ELR (cell line): ENCODE results near the gene NFAT5.
A peak's percentile ranks its signal among the peaks of the same experiment; 100 is the strongest.
"Not testable (repeated sequence)": the region's sequence is repeated elsewhere in the genome, so short reads cannot be mapped to it uniquely, and the experiment has no call there.

Experiments
- DNase-seq: peaks from one replicate; pipeline ENCODE4 v3.0.0-alpha.2; 2015; ENCODE audit warnings: low read depth

The NFAT5 gene

GRCh38 chr16:69637206-69637865 is 71.6 kb downstream of the NFAT5 start:
- not testable (repeated sequence) for DNase-seq

- not testable (repeated sequence) for DNase-seq
These were observed 78.2 kb downstream of the NFAT5 start for GRCh38 chr16:69643997-69644396.

GRCh38 chr16:69644790-69645189 is 79.0 kb downstream of the NFAT5 start:
- no peak for DNase-seq

- DNase-seq: no peak
These were observed 81.3 kb downstream of the NFAT5 start for GRCh38 chr16:69647020-69647419.

- DNase-seq: no peak
These were observed 85.5 kb downstream of the NFAT5 start for GRCh38 chr16:69651217-69651616.

GRCh38 chr16:69654280-69654931 is 88.6 kb downstream of the NFAT5 start:
- DNase-seq: no peak

GRCh38 chr16:69660166-69660565 is 94.4 kb downstream of the NFAT5 start:
- DNase-seq: no peak

- no peak for DNase-seq
These were observed 97.1 kb downstream of the NFAT5 start for GRCh38 chr16:69662901-69663300.

GRCh38 chr16:69663846-69664245 is 98.1 kb downstream of the NFAT5 start:
- peak; percentile 41 for DNase-seq

- no peak for DNase-seq
These were observed 103.8 kb downstream of the NFAT5 start for GRCh38 chr16:69669577-69669976.

GRCh38 chr16:69672315-69672997 is 106.7 kb downstream of the NFAT5 start:
- no peak for DNase-seq

- DNase-seq: no peak
These were observed 107.4 kb downstream of the NFAT5 start for GRCh38 chr16:69672998-69673713.

- no peak for DNase-seq
These were observed 114.6 kb downstream of the NFAT5 start for GRCh38 chr16:69680358-69680757.

- no peak for DNase-seq
These were observed 122.8 kb downstream of the NFAT5 start for GRCh38 chr16:69688589-69688988.

GRCh38 chr16:69691980-69692911 is 126.5 kb downstream of the NFAT5 start:
- DNase-seq: peak; percentile 22

GRCh38 chr16:69693916-69694315 is 128.2 kb downstream of the NFAT5 start:
- DNase-seq: no peak

GRCh38 chr16:69698404-69698803 is 132.6 kb downstream of the NFAT5 start:
- DNase-seq: no peak

GRCh38 chr16:69699915-69700314 is 134.1 kb downstream of the NFAT5 start:
- no peak for DNase-seq

GRCh38 chr16:69701452-69701851 is 135.7 kb downstream of the NFAT5 start:
- DNase-seq: no peak

GRCh38 chr16:69701866-69702265 is 136.1 kb downstream of the NFAT5 start:
- no peak for DNase-seq

- DNase-seq: no peak
These were observed 137.9 kb downstream of the NFAT5 start for GRCh38 chr16:69703638-69704037.
